Tibial nerve (tissue), 4 donors: ENCODE data around the gene PDE2A.

ENCODE experiments used
- EP300 ChIP-seq, 2 donors: sonication (generic); formaldehyde crosslinking; IDR thresholded peaks; one replicate each; pipeline ENCODE4 v1.6.1; 2017; ENCODE audit warnings: antibody characterized with exemption in 2 of 2, mild to moderate bottlenecking in 1 of 2
- POLR2A ChIP-seq, 2 donors: fragments of 450-650 bp; IDR thresholded peaks; one replicate each; pipeline ENCODE4 v1.6.1; 2017; ENCODE audit warnings: antibody characterized with exemption in 2 of 2, mild to moderate bottlenecking in 2 of 2, moderate library complexity in 2 of 2
- TF ChIP-seq, protein P1 (sequence below), 5 experiments: fragments of 200-600 bp in 3 of 5; fragments of 450-650 bp in 2 of 5; sonication (generic) in 3 of 5; IDR thresholded peaks; one replicate each; pipeline ENCODE4 v1.5.1; 2016 to 2019; ENCODE audit warnings: antibody characterized with exemption in 5 of 5, mild to moderate bottlenecking in 3 of 5, moderate library complexity in 2 of 5

DNA sequence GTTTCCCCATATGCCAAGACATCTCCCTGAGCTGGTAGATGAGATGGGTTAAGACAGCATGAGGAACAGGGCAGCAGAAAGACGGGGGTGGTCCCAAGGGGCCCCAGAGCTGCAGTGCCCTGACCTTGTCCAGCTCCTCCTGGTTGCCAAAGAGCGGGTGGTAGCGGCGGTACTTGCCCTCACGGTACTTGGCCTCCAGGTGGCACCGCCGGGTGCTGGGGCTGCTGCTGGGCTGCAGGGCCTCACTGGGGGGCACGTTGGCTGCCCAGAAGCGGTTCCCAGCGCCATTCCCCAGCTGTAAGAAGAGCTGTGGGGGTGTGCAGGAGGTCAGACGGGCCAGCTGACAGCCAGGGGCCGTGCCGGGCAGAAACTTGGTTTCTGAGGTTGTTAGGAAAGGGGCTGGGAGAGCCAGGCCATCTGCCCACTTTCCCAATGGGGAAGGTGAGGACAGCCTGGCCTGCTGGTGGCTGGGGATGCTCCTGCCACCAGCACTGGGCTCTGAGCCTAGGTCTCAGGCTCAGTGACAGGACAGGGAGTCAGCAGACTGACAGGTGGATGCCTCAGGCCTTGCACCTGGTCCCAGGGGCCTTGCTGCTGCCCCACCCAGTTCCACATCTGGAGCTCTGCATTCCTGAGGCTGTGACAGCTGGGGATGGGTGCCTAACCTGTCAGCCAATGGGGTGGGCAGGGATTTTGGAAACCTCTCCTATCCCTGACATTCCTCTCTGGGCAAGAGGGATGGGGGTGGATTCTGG is 30.0 kb upstream of the PDE2A start:
- TF ChIP-seq, protein P1, sequence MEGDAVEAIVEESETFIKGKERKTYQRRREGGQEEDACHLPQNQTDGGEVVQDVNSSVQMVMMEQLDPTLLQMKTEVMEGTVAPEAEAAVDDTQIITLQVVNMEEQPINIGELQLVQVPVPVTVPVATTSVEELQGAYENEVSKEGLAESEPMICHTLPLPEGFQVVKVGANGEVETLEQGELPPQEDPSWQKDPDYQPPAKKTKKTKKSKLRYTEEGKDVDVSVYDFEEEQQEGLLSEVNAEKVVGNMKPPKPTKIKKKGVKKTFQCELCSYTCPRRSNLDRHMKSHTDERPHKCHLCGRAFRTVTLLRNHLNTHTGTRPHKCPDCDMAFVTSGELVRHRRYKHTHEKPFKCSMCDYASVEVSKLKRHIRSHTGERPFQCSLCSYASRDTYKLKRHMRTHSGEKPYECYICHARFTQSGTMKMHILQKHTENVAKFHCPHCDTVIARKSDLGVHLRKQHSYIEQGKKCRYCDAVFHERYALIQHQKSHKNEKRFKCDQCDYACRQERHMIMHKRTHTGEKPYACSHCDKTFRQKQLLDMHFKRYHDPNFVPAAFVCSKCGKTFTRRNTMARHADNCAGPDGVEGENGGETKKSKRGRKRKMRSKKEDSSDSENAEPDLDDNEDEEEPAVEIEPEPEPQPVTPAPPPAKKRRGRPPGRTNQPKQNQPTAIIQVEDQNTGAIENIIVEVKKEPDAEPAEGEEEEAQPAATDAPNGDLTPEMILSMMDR (IDR thresholded peaks at IDR 0.05) = no peak
- no peak for TF ChIP-seq EP300 (IDR thresholded peaks at IDR 0.05)
- TF ChIP-seq POLR2A (IDR thresholded peaks at IDR 0.05) = no peak
